CD14-positive monocyte (primary cell): ENCODE data around the gene CDH4. TPM values are rescaled to one million over a fixed set of nuclear protein-coding genes. Genes with fewer than 3 reads are reported as not detected.

Source experiments
- DNase-seq, 3 donors: peaks; one replicate each; pipeline ENCODE4 v3.0.0-alpha.2; 2011 to 2022
- H2AFZ ChIP-seq: 2 replicates; pipeline ENCODE4 v1.6.0; 2012; ENCODE audit warnings: mild to moderate bottlenecking, low read depth, low read length, inconsistent platforms; ENCODE audit not compliant: insufficient read depth, poor library complexity, severe bottlenecking
- H3K27ac ChIP-seq, 2 donors: 1 replicate in 1 of 2; 2 replicates in 1 of 2; pipeline ENCODE4 v1.5.1; 2012 to 2013; ENCODE audit warnings: low read length in 2 of 2, control low read depth in 1 of 2, inconsistent platforms in 1 of 2, low read depth in 1 of 2, mild to moderate bottlenecking in 1 of 2
- H3K27me3 ChIP-seq, 2 donors: one replicate each; pipeline versions ENCODE4 v1.6.0 to v1.6.1; 2011 to 2013; ENCODE audit warnings: low read length in 2 of 2; ENCODE audit not compliant: control insufficient read depth in 2 of 2, insufficient read depth in 2 of 2
- H3K36me3 ChIP-seq, 2 donors: replicated peaks in 1 of 2; 1 replicate in 1 of 2; 2 replicates in 1 of 2; pipeline versions ENCODE4 v1.5.1 to v1.6.1; 2012 to 2013; ENCODE audit warnings: low read length in 2 of 2, control low read depth in 1 of 2, inconsistent platforms in 1 of 2, mild to moderate bottlenecking in 1 of 2; ENCODE audit not compliant: insufficient read depth in 2 of 2, control insufficient read depth in 1 of 2
- H3K4me1 ChIP-seq, 2 donors: 1 replicate in 1 of 2; 2 replicates in 1 of 2; pipeline versions ENCODE4 v1.5.1 to v1.6.1; 2012 to 2013; ENCODE audit warnings: low read length in 2 of 2, control low read depth in 1 of 2, inconsistent platforms in 1 of 2, mild to moderate bottlenecking in 1 of 2, moderate library complexity in 1 of 2; ENCODE audit not compliant: insufficient read depth in 2 of 2, control insufficient read depth in 1 of 2
- H3K4me2 ChIP-seq: replicated peaks from 2 replicates; pipeline ENCODE3; 2012; ENCODE audit warnings: low read length, moderate library complexity, mild to moderate bottlenecking; ENCODE audit not compliant: poor library complexity, severe bottlenecking; ENCODE audit errors: extremely low read depth
- H3K4me3 ChIP-seq, 3 experiments: fragments of 200-600 bp in 1 of 3; sonication (generic) in 1 of 3; replicated peaks in 1 of 3; 1 replicate in 2 of 3; 2 replicates in 1 of 3; pipeline ENCODE4 v1.5.1; 2011 to 2013; ENCODE audit warnings: low read length in 3 of 3, mild to moderate bottlenecking in 3 of 3, control low read depth in 2 of 3, low read depth in 2 of 3, inconsistent platforms in 1 of 3, moderate library complexity in 1 of 3
- H3K79me2 ChIP-seq: 2 replicates; pipeline ENCODE4 v1.6.0; 2012; ENCODE audit warnings: mild to moderate bottlenecking, control low read depth, inconsistent platforms, low read length, moderate library complexity; ENCODE audit not compliant: insufficient read depth
- H3K9ac ChIP-seq: 2 replicates; pipeline ENCODE4 v1.6.0; 2017; ENCODE audit warnings: low read length, mild to moderate bottlenecking; ENCODE audit not compliant: insufficient read depth, poor library complexity, severe bottlenecking
- H3K9me3 ChIP-seq, 2 donors: replicated peaks in 1 of 2; 1 replicate in 1 of 2; 2 replicates in 1 of 2; pipeline versions ENCODE4 v1.5.1 to v1.6.1; 2012 to 2013; ENCODE audit warnings: low read length in 2 of 2, control low read depth in 1 of 2; ENCODE audit not compliant: control insufficient read depth in 1 of 2, insufficient read depth in 1 of 2
- H4K20me1 ChIP-seq: 2 replicates; pipeline ENCODE4 v1.6.0; 2012; ENCODE audit warnings: mild to moderate bottlenecking, low read length, control low read depth, moderate library complexity; ENCODE audit not compliant: insufficient read depth
- H3K27ac Mint-ChIP-seq, 7 donors: one replicate each; pipeline ENCODE4 v1.8.0; 2020; ENCODE audit warnings: mild to moderate bottlenecking in 7 of 7, mixed read lengths in 7 of 7, moderate library complexity in 6 of 7, inconsistent platforms in 2 of 7
- H3K27me3 Mint-ChIP-seq, 3 donors: one replicate each; pipeline ENCODE4 v1.8.0; 2021 to 2022; ENCODE audit warnings: low read depth in 3 of 3, mild to moderate bottlenecking in 3 of 3, mixed read lengths in 3 of 3, moderate library complexity in 3 of 3, inconsistent platforms in 1 of 3
- H3K36me3 Mint-ChIP-seq, 2 donors: one replicate each; pipeline ENCODE4 v1.8.0; 2020; ENCODE audit warnings: mixed read lengths in 2 of 2, inconsistent platforms in 1 of 2, mild to moderate bottlenecking in 1 of 2
- H3K4me1 Mint-ChIP-seq: one replicate; pipeline ENCODE4 v1.8.0; 2020; ENCODE audit warnings: mild to moderate bottlenecking, mixed read lengths
- H3K4me3 Mint-ChIP-seq, 2 donors: one replicate each; pipeline ENCODE4 v1.8.0; 2020; ENCODE audit warnings: mild to moderate bottlenecking in 2 of 2, mixed read lengths in 2 of 2, moderate library complexity in 1 of 2
- H3K9me3 Mint-ChIP-seq, 7 donors: one replicate each; pipeline ENCODE4 v1.8.0; 2020 to 2022; ENCODE audit warnings: mixed read lengths in 7 of 7, mild to moderate bottlenecking in 6 of 7, moderate library complexity in 6 of 7, inconsistent platforms in 2 of 7
- WGBS: methylation state at CpG from one replicate; pipeline ENCODE4 v1.1.5; 2013; ENCODE audit warnings: missing lambda C conversion rate; ENCODE audit not compliant: insufficient coverage; 5-methylcytosine and 5-hydroxymethylcytosine counted together
- intact Hi-C, 2 donors: fragments of 100-400 bp; cut with micrococcal nuclease; formaldehyde crosslinking; loops; one replicate each; pipeline versions ENCODE4 v1.15.0 to v1.15.1; 2023
- polyA plus RNA-seq, 3 donors: library from polyadenylated mRNA; depleted of rRNA in 1 of 3; unstranded in 2 of 3; stranded (reverse) in 1 of 3; fragments of 300-500 nt in 2 of 3; fragments of >200 nt in 1 of 3; fragmentation: Illumina TruSeq in 2 of 3; gene quantifications; 1 replicate in 2 of 3; 2 replicates in 1 of 3; pipeline ENCODE4 v1.2.3, GENCODE V29; 2012 to 2021
- TF ChIP-seq, protein P1 (sequence below): fragments of 200-600 bp; IDR thresholded peaks from one replicate; pipeline ENCODE4 v1.8.0; 2022; ENCODE audit warnings: antibody characterized with exemption, mild to moderate bottlenecking

Gene CDH4
- polyA plus RNA-seq, 3 donors: not detected

DNA sequence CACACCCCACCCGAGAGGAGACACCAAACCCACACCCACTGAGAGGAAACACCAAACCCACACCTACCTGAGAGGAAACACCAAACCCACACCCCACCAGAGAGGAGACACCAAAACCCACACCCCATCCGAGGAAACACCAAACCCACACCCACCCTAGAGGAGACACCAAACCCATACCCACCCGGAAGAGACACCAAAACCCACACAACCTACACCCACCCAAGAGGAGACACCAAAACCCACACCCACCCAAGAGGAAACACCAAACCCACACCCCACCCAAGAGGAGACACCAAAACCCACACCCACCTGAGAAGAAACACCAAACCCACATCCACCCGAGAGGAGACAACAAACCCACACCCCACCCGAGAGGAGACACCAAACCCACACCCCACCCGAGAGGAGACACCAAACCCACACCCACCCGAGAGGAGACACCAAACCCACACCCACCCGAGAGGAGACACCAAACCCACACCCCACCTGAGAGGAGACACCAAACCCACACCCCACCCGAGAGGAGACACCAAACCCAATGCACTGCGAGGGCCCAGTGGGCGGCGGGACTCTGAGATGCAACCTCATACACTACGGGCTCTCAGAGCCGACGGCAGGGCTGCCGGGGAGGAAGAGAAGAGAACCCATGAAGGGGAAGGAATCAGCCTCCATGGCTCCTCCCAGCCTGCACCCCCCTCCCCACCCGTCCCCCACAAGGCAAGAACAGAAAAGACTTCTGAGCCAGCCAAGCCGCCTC lies 730.3 kb downstream of the CDH4 start:
- Mint-ChIP-seq H3K4me3 (no peak overlapping the region), H3K36me3 (peaks cover 39 to 70% of the 10 kb centered on the region in 2 donors), H3K4me1 (peaks cover 15% of the 10 kb centered on the region), H3K27ac (peak overlapping the region in 4 of 7 donors; percentile 25 to 75 (median 34)), H3K9me3 (peaks cover 4 to 14% (median 10%) of the 10 kb centered on the region in 7 donors), H3K27me3 (peaks cover 0 to 2% (median 1%) of the 10 kb centered on the region in 3 donors)
- H3K9me3 ChIP-seq: peaks cover 7 to 41% of the 10 kb centered on the region in 2 donors
- H3K27ac ChIP-seq: no peak overlapping the region
- no peak overlapping the region for H3K9ac ChIP-seq
- intact Hi-C loops: no loop called here
- no peaks in the 10 kb centered on the region for H3K27me3 ChIP-seq
- H2AFZ ChIP-seq: no peak overlapping the region
- no peak overlapping the region for H3K4me3 ChIP-seq
- H3K36me3 ChIP-seq: peaks cover 23 to 51% of the 10 kb centered on the region in 2 donors
- H3K4me2 ChIP-seq: no peak overlapping the region
- TF ChIP-seq, protein P1, sequence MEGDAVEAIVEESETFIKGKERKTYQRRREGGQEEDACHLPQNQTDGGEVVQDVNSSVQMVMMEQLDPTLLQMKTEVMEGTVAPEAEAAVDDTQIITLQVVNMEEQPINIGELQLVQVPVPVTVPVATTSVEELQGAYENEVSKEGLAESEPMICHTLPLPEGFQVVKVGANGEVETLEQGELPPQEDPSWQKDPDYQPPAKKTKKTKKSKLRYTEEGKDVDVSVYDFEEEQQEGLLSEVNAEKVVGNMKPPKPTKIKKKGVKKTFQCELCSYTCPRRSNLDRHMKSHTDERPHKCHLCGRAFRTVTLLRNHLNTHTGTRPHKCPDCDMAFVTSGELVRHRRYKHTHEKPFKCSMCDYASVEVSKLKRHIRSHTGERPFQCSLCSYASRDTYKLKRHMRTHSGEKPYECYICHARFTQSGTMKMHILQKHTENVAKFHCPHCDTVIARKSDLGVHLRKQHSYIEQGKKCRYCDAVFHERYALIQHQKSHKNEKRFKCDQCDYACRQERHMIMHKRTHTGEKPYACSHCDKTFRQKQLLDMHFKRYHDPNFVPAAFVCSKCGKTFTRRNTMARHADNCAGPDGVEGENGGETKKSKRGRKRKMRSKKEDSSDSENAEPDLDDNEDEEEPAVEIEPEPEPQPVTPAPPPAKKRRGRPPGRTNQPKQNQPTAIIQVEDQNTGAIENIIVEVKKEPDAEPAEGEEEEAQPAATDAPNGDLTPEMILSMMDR: no peak
- H4K20me1 ChIP-seq: peaks cover 7% of the 10 kb centered on the region
- H3K4me1 ChIP-seq: peaks cover 5 to 12% of the 10 kb centered on the region in 2 donors
- WGBS: 89% methylated on average over 7 of the region's 18 CpGs
- no peak for DNase-seq
- no peaks in the 10 kb centered on the region for H3K79me2 ChIP-seq

DNA sequence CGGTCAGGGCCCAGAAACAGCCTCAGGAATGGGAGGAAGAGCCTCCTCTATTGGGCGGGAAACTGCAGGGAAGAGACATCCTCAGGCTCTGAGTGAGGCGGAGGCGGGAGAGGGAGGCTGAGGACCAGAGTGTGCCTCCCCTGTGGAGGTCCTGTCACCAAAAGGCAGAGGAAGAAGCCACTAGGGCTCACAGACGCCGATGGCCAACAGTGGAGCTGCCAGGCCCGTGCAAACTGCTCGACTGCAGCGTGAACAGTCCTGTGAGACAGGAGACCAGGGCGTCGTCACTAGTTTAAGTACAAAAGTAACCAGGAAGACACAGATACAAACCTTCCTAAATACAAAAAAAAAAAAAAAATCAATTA lies 730.9 kb downstream of the CDH4 start:
- peaks cover 24 to 51% of the 10 kb centered on the region in 2 donors for H3K36me3 ChIP-seq
- H3K4me1 ChIP-seq: peaks cover 5 to 12% of the 10 kb centered on the region in 2 donors
- no peak overlapping the region for H3K4me2 ChIP-seq
- H3K9me3 Mint-ChIP-seq: peaks cover 2 to 13% (median 10%) of the 10 kb centered on the region in 7 donors
- H3K36me3 Mint-ChIP-seq: peaks cover 40 to 70% of the 10 kb centered on the region in 2 donors
- no peak overlapping the region for H3K9ac ChIP-seq
- WGBS: 100% methylated on average over 7 of the region's 11 CpGs
- no peak overlapping the region for H3K4me3 ChIP-seq
- no peak overlapping the region for H3K27ac ChIP-seq
- H3K79me2 ChIP-seq: no peaks in the 10 kb centered on the region
- no peak overlapping the region for H3K4me3 Mint-ChIP-seq
- H3K27me3 Mint-ChIP-seq: peaks cover 0 to 2% (median 1%) of the 10 kb centered on the region in 3 donors
- H3K27me3 ChIP-seq: no peaks in the 10 kb centered on the region
- no peak for DNase-seq
- intact Hi-C loops: no loop called here
- H2AFZ ChIP-seq: no peak overlapping the region
- peaks cover 7% of the 10 kb centered on the region for H4K20me1 ChIP-seq
- peak overlapping the region in 3 of 7 donors; percentile 22 to 75 (median 38) for H3K27ac Mint-ChIP-seq
- peaks cover 7 to 35% of the 10 kb centered on the region in 2 donors for H3K9me3 ChIP-seq
- TF ChIP-seq, protein P1: no peak
- H3K4me1 Mint-ChIP-seq: peaks cover 15% of the 10 kb centered on the region
